Stomach smooth muscle (tissue), 2 donors: Measurements from ENCODE around the gene RTKN.
"Not testable (repeated sequence)": the region's sequence is repeated elsewhere in the genome, so short reads cannot be mapped to it uniquely, and the experiment has no call there.

Experiments used
- H3K27ac ChIP-seq: one replicate; pipeline ENCODE4 v1.7.0; 2013; ENCODE audit warnings: mild to moderate bottlenecking, low read length, inconsistent platforms
- H3K27me3 ChIP-seq, 2 donors: one replicate each; pipeline ENCODE4 v1.7.0; 2013; ENCODE audit warnings: low read length in 2 of 2; ENCODE audit not compliant: insufficient read depth in 2 of 2, control insufficient read depth in 1 of 2
- H3K36me3 ChIP-seq, 2 donors: one replicate each; pipeline ENCODE4 v1.7.0; 2013; ENCODE audit warnings: low read length in 2 of 2; ENCODE audit not compliant: control insufficient read depth in 2 of 2, insufficient read depth in 2 of 2
- H3K4me1 ChIP-seq: one replicate; pipeline ENCODE4 v1.7.0; 2013; ENCODE audit warnings: low read length; ENCODE audit not compliant: control insufficient read depth, insufficient read depth
- H3K4me3 ChIP-seq, 2 donors: one replicate each; pipeline ENCODE4 v1.7.0; 2013; ENCODE audit warnings: low read length in 2 of 2
- H3K9ac ChIP-seq, 2 donors: one replicate each; pipeline ENCODE4 v1.7.0; 2013; ENCODE audit warnings: low read length in 2 of 2, mild to moderate bottlenecking in 1 of 2
- H3K9me3 ChIP-seq, 2 donors: one replicate each; pipeline ENCODE4 v1.7.0; 2013; ENCODE audit warnings: low read length in 2 of 2; ENCODE audit not compliant: control insufficient read depth in 2 of 2
- donor health status: healthy.
- donor health status: Pancreatic carcinoma.

The RTKN gene

GRCh38 chr2:74441690-74442482 is at the start of gene RTKN:
Gene RTKN, minus strand, starts transcription at chr2:74441937. Its CDS starts 121 bp downstream, at chr2:74441816.
- no peak within 1 kb of the TSS for H3K27ac ChIP-seq
- H3K36me3 ChIP-seq = no peaks in the 10 kb centered on the region
- H3K27me3 ChIP-seq = peaks cover 5 to 22% of the 10 kb centered on the region in 2 donors
- peaks cover 41% of the 10 kb centered on the region for H3K4me1 ChIP-seq
- no peaks in the 10 kb centered on the region for H3K9me3 ChIP-seq
- H3K4me3 ChIP-seq = peak within 1 kb of the TSS; percentile 79 to 81
- H3K9ac ChIP-seq = peak within 1 kb of the TSS; percentile 65 to 73

- Histone ChIP-seq H3K9ac (no peak overlapping the region), H3K36me3 (peaks cover 35 to 42% of the 10 kb centered on the region in 2 donors), H3K9me3 (no peaks in the 10 kb centered on the region), H3K27me3 (no peaks in the 10 kb centered on the region), H3K4me3 (no peak overlapping the region), H3K4me1 (no peaks in the 10 kb centered on the region), H3K27ac (no peak overlapping the region)
These were observed 48.2 kb upstream of the RTKN start for GRCh38 chr2:74489906-74490305.

GRCh38 chr2:74488643-74489481 is 47.1 kb upstream of the RTKN start:
- Histone ChIP-seq H3K9ac (no peak overlapping the region), H3K4me1 (peaks cover 4% of the 10 kb centered on the region), H3K36me3 (peaks cover 35 to 42% of the 10 kb centered on the region in 2 donors), H3K27me3 (no peaks in the 10 kb centered on the region), H3K27ac (no peak overlapping the region), H3K4me3 (no peak overlapping the region), H3K9me3 (no peaks in the 10 kb centered on the region)

GRCh38 chr2:74486141-74486540 is 44.4 kb upstream of the RTKN start:
- Histone ChIP-seq H3K4me1 (peaks cover 20% of the 10 kb centered on the region), H3K9ac (no peak overlapping the region), H3K9me3 (no peaks in the 10 kb centered on the region), H3K27me3 (no peaks in the 10 kb centered on the region), H3K36me3 (peaks cover 18 to 21% of the 10 kb centered on the region in 2 donors), H3K4me3 (no peak overlapping the region), H3K27ac (no peak overlapping the region)

GRCh38 chr2:74483675-74484164 is 42.0 kb upstream of the RTKN start:
- Histone ChIP-seq H3K4me3 (peak overlapping the region; percentile 99 to 100), H3K4me1 (peaks cover 28% of the 10 kb centered on the region), H3K27ac (peak overlapping the region; percentile 88), H3K36me3 (peaks cover 8 to 16% of the 10 kb centered on the region in 2 donors), H3K9ac (peak overlapping the region; percentile 80 to 87)
- H3K27me3 ChIP-seq, H3K9me3 ChIP-seq: not testable (repeated sequence)

GRCh38 chr2:74482801-74483674 is 41.3 kb upstream of the RTKN start, which contains the start of the genes CCDC142 and TTC31:
Gene CCDC142, minus strand, starts transcription at chr2:74482998. Its CDS starts 161 bp downstream, at chr2:74482837.
Gene TTC31, plus strand, starts transcription at chr2:74483081. Its CDS starts 15 bp downstream, at chr2:74483096.
- Histone ChIP-seq H3K27ac (peak within 1 kb of the TSS; percentile 88), H3K4me3 (peak within 1 kb of the TSS; percentile 99 to 100), H3K9me3 (no peaks in the 10 kb centered on the region), H3K27me3 (no peaks in the 10 kb centered on the region), H3K9ac (peak within 1 kb of the TSS; percentile 80 to 87), H3K4me1 (peaks cover 28% of the 10 kb centered on the region), H3K36me3 (peaks cover 8 to 12% of the 10 kb centered on the region in 2 donors)

- Histone ChIP-seq H3K9ac (peak overlapping the region; percentile 80 to 87), H3K4me1 (peaks cover 28% of the 10 kb centered on the region), H3K27ac (peak overlapping the region; percentile 88), H3K9me3 (no peaks in the 10 kb centered on the region), H3K4me3 (peak overlapping the region; percentile 99 to 100), H3K27me3 (no peaks in the 10 kb centered on the region), H3K36me3 (peaks cover 13 to 17% of the 10 kb centered on the region in 2 donors)
These were observed 40.4 kb upstream of the RTKN start for GRCh38 chr2:74481961-74482800.

- no peaks in the 10 kb centered on the region for H3K27me3 ChIP-seq
- H3K27ac ChIP-seq = peak overlapping the region; percentile 88
These were observed 39.7 kb upstream of the RTKN start for GRCh38 chr2:74481431-74481830.

GRCh38 chr2:74474899-74475298 is 33.2 kb upstream of the RTKN start:
- no peak overlapping the region for H3K9ac ChIP-seq
- H3K27me3 ChIP-seq = no peaks in the 10 kb centered on the region
- H3K9me3 ChIP-seq = no peaks in the 10 kb centered on the region
- H3K36me3 ChIP-seq = peaks cover 22% of the 10 kb centered on the region in 2 donors
- H3K4me3 ChIP-seq = no peak overlapping the region
- no peak overlapping the region for H3K27ac ChIP-seq
- peaks cover 22% of the 10 kb centered on the region for H3K4me1 ChIP-seq

More at GRCh38 chr2:74481431-74481830, 39.7 kb upstream of the RTKN start:
- H3K4me3 ChIP-seq = peak overlapping the region; percentile 99 to 100
- peaks cover 13 to 18% of the 10 kb centered on the region in 2 donors for H3K36me3 ChIP-seq
- peaks cover 28% of the 10 kb centered on the region for H3K4me1 ChIP-seq
- H3K9ac ChIP-seq = peak overlapping the region; percentile 80 to 87
- no peaks in the 10 kb centered on the region for H3K9me3 ChIP-seq
